Activated CD4-positive, alpha-beta T cell treated with anti-CD3 and anti-CD28 coated beads, Interleukin-2, amount 10 ng/mL, durations not matched to agents 7 days and 5 days (primary cell): Measurements from ENCODE around the gene MAPK7. TPM values are rescaled to one million over a fixed set of nuclear protein-coding genes. Genes with fewer than 3 reads are reported as not detected.
A peak's percentile ranks its signal among the peaks of the same experiment; 100 is the strongest.

ENCODE experiments used
- microRNA-seq: library from miRNA; unstranded; fragments of <30 nt; microRNA quantifications from one replicate; pipeline ENCODE4 v1.2.0, GENCODE V29; 2021; ENCODE audit warnings: borderline microRNAs expressed, borderline replicate concordance
- total RNA-seq, 2 experiments: library from RNA; stranded (reverse); gene quantifications; one replicate each; pipeline ENCODE4 v1.2.3, GENCODE V29; 2021

Gene MAPK7
- total RNA-seq, 2 experiments from 2014 or later: 37.6 to 46.5 TPM

Small RNA genes lying within 50 kb of the gene (microRNA-seq; reads per million reads assigned to microRNA genes)
- gene MIR1180: 29.7 reads per million, percentile 55 among the genes with 10 or more reads in this experiment

Other genes starting within 250 kb of the MAPK7 start
- 1 to 10 TPM; 1.8 to 2.1 TPM for gene EPN2, start 141.1 kb upstream of the MAPK7 start, total RNA-seq
- gene B9D1, start 15.8 kb upstream of the MAPK7 start, total RNA-seq: 1 to 10 TPM; 1.3 to 1.6 TPM
- not detected for gene MFAP4, start 8.7 kb downstream of the MAPK7 start, total RNA-seq
- under 1 TPM; 0.58 to 0.67 TPM for gene RNF112, start 32.7 kb downstream of the MAPK7 start, total RNA-seq
- not detected for gene SLC47A1, start 155.4 kb downstream of the MAPK7 start, total RNA-seq